ENCODE results near the gene DNTT. TPM values are rescaled to one million over a fixed set of nuclear protein-coding genes. Genes with fewer than 3 reads are reported as not detected.

Gene DNTT
- total RNA-seq, 1 experiment from 2014 or later, result 0.30 TPM

- in situ Hi-C loops (cut with HindIII; ENCODE audit: low pct_unique_long_range_greater_than_20kb, low sequenced_read_pairs), result no loop called here
- no peak for DNase-seq (ENCODE audit: low read depth)
Observed at GRCh38 chr10:96272316-96273280, 31.6 kb upstream of the DNTT start.

- no peak for DNase-seq (ENCODE audit: low read depth)
Observed at GRCh38 chr10:96275685-96276418, 28.4 kb upstream of the DNTT start.

GRCh38 chr10:96276426-96276825 is 27.8 kb upstream of the DNTT start:
- in situ Hi-C loops (cut with HindIII; ENCODE audit: low pct_unique_long_range_greater_than_20kb, low sequenced_read_pairs), result no loop called here

More at GRCh38 chr10:96275685-96276418, 28.4 kb upstream of the DNTT start:
- in situ Hi-C loops (cut with HindIII; ENCODE audit: low pct_unique_long_range_greater_than_20kb, low sequenced_read_pairs), result no loop called here

GRCh38 chr10:96276831-96277230 is 27.4 kb upstream of the DNTT start:
- no peak for DNase-seq (ENCODE audit: low read depth)
- in situ Hi-C loops (cut with HindIII; ENCODE audit: low pct_unique_long_range_greater_than_20kb, low sequenced_read_pairs), result no loop called here

More at GRCh38 chr10:96276426-96276825, 27.8 kb upstream of the DNTT start:
- no peak for DNase-seq (ENCODE audit: low read depth)

- in situ Hi-C loops (cut with HindIII; ENCODE audit: low pct_unique_long_range_greater_than_20kb, low sequenced_read_pairs), result no loop called here
- no peak for DNase-seq (ENCODE audit: low read depth)
Observed at GRCh38 chr10:96279191-96279641, 25.0 kb upstream of the DNTT start.

- in situ Hi-C loops (cut with HindIII; ENCODE audit: low pct_unique_long_range_greater_than_20kb, low sequenced_read_pairs), result no loop called here
- no peak for DNase-seq (ENCODE audit: low read depth)
Observed at GRCh38 chr10:96280859-96281258, 23.4 kb upstream of the DNTT start.

GRCh38 chr10:96281444-96282029 is 22.7 kb upstream of the DNTT start:
- in situ Hi-C loops (cut with HindIII; ENCODE audit: low pct_unique_long_range_greater_than_20kb, low sequenced_read_pairs), result no loop called here
- no peak for DNase-seq (ENCODE audit: low read depth)

GRCh38 chr10:96283351-96283750 is 20.9 kb upstream of the DNTT start:
- DNase-seq (ENCODE audit: low read depth), result no peak
- in situ Hi-C loops (cut with HindIII; ENCODE audit: low pct_unique_long_range_greater_than_20kb, low sequenced_read_pairs), result no loop called here

GRCh38 chr10:96283756-96284155 is 20.5 kb upstream of the DNTT start:
- in situ Hi-C loops (cut with HindIII; ENCODE audit: low pct_unique_long_range_greater_than_20kb, low sequenced_read_pairs), result no loop called here
- no peak for DNase-seq (ENCODE audit: low read depth)

GRCh38 chr10:96285331-96285752 is 18.9 kb upstream of the DNTT start:
- in situ Hi-C loops (cut with HindIII; ENCODE audit: low pct_unique_long_range_greater_than_20kb, low sequenced_read_pairs), result no loop called here
- no peak for DNase-seq (ENCODE audit: low read depth)

- in situ Hi-C loops (cut with HindIII; ENCODE audit: low pct_unique_long_range_greater_than_20kb, low sequenced_read_pairs), result no loop called here
- peak; percentile 88 for DNase-seq (ENCODE audit: low read depth)
Observed at GRCh38 chr10:96287392-96288105, 16.7 kb upstream of the DNTT start.

GRCh38 chr10:96288151-96288621 is 16.0 kb upstream of the DNTT start:
- DNase-seq (ENCODE audit: low read depth), result no peak
- in situ Hi-C loops (cut with HindIII; ENCODE audit: low pct_unique_long_range_greater_than_20kb, low sequenced_read_pairs), result no loop called here

GRCh38 chr10:96289218-96289910 is 14.9 kb upstream of the DNTT start:
- no peak for DNase-seq (ENCODE audit: low read depth)
- in situ Hi-C loops (cut with HindIII; ENCODE audit: low pct_unique_long_range_greater_than_20kb, low sequenced_read_pairs), result no loop called here

GRCh38 chr10:96290368-96291133 is 13.7 kb upstream of the DNTT start:
- no peak for DNase-seq (ENCODE audit: low read depth)
- in situ Hi-C loops (cut with HindIII; ENCODE audit: low pct_unique_long_range_greater_than_20kb, low sequenced_read_pairs), result no loop called here

- peak; percentile 35 for DNase-seq (ENCODE audit: low read depth)
- in situ Hi-C loops (cut with HindIII; ENCODE audit: low pct_unique_long_range_greater_than_20kb, low sequenced_read_pairs), result no loop called here
Observed at GRCh38 chr10:96292971-96293920, 11.0 kb upstream of the DNTT start.

GRCh38 chr10:96295475-96295874 is 8.8 kb upstream of the DNTT start:
- no peak for DNase-seq (ENCODE audit: low read depth)
- in situ Hi-C loops (cut with HindIII; ENCODE audit: low pct_unique_long_range_greater_than_20kb, low sequenced_read_pairs), result no loop called here

Data from Caki2 (cell line).